AG04449 (cell line): ENCODE data around the gene PRKCH.
A peak's percentile ranks its signal among the peaks of the same experiment; 100 is the strongest.

Source experiments
- CTCF ChIA-PET: fragments of 350-600 bp; formaldehyde crosslinking; extraction: SDS; loops from one replicate; lab custom pipeline; 2021; ENCODE audit warnings: antibody characterized with exemption; lab: Yijun Ruan, JAX
- POLR2A ChIA-PET: fragments of 400-600, 350-600 bp; formaldehyde crosslinking; extraction: SDS; loops from one replicate; lab custom pipeline; 2020; ENCODE audit warnings: antibody characterized with exemption, inconsistent platforms; lab: Yijun Ruan, JAX
- DNase-seq: peaks from one replicate; pipeline ENCODE4 v3.0.0-alpha.2; 2010; ENCODE audit warnings: low read depth, low spot score
- H3K4me3 ChIP-seq: 2 replicates; pipeline ENCODE4 v1.5.1; 2011; ENCODE audit warnings: low read depth, mild to moderate bottlenecking, control low read depth, low read length
- CTCF ChIP-seq: IDR thresholded peaks from one replicate; pipeline ENCODE4 v1.5.1; 2011; ENCODE audit warnings: mild to moderate bottlenecking, moderate library complexity, low read length, control low read depth, inconsistent platforms; ENCODE audit not compliant: insufficient read depth; ENCODE audit errors: missing control alignments

The PRKCH gene

GRCh38 chr14:61321385-61322010 is at the start of gene PRKCH:
PRKCH (plus strand) TSS chr14:61321579; CDS start chr14:61322102, 523 bp downstream.
- no peak for DNase-seq
- TF ChIP-seq CTCF: peak; percentile 2
- ChIA-PET POLR2A (no interaction called here), CTCF (no interaction called here)
- peak within 1 kb of the TSS; percentile 45 for H3K4me3 ChIP-seq

- H3K4me3 ChIP-seq: no peak overlapping the region
- POLR2A ChIA-PET: no interaction called here
- TF ChIP-seq CTCF: no peak
- CTCF ChIA-PET: interaction anchor here (0.7 to 9.1 kb wide), 3 partner anchors 9 to 654 kb away, joined by 3 to 90 read pairs (median 3); no protein-coding TSS in a partner anchor
- DNase-seq: no peak
These were observed 44.1 kb upstream of the PRKCH start for GRCh38 chr14:61277232-61277631.

GRCh38 chr14:61277784-61278183 is 43.6 kb upstream of the PRKCH start:
- TF ChIP-seq CTCF: no peak
- ChIA-PET POLR2A (no interaction called here), CTCF (interaction anchor here (1.1 to 9.1 kb wide), 3 partner anchors 9 to 654 kb away, joined by 3 to 90 read pairs (median 10); no protein-coding TSS in a partner anchor)
- no peak overlapping the region for H3K4me3 ChIP-seq
- no peak for DNase-seq

- no peak for DNase-seq
- ChIA-PET CTCF (interaction anchor here (0.9 to 9.1 kb wide), 5 partner anchors 9 to 700 kb away, joined by 3 to 90 read pairs (median 6); no protein-coding TSS in a partner anchor), POLR2A (no interaction called here)
- TF ChIP-seq CTCF: no peak
- H3K4me3 ChIP-seq: no peak overlapping the region
These were observed 42.3 kb upstream of the PRKCH start for GRCh38 chr14:61279082-61279481.

- ChIA-PET CTCF (interaction anchor here (0.6 to 9.3 kb wide), 8 partner anchors 8 to 933 kb away, joined by 3 to 97 read pairs (median 5); no protein-coding TSS in a partner anchor), POLR2A (interaction anchor here (1.1 kb wide), 1 partner anchor 1031 kb away, joined by 3 read pairs; the partner anchor contains the start of gene PPM1A)
- TF ChIP-seq CTCF: no peak
- no peak for DNase-seq
- peak overlapping the region; percentile 45 for H3K4me3 ChIP-seq
These were observed 41.3 kb upstream of the PRKCH start for GRCh38 chr14:61280092-61280525.

- peak overlapping the region; percentile 45 for H3K4me3 ChIP-seq
- no peak for DNase-seq
- CTCF ChIA-PET: interaction anchor here (0.8 to 9.3 kb wide), 6 partner anchors 12 to 933 kb away, joined by 3 to 97 read pairs (median 5); no protein-coding TSS in a partner anchor
- TF ChIP-seq CTCF: peak; percentile 45
- POLR2A ChIA-PET: interaction anchor here (0.7 to 1.1 kb wide), 2 partner anchors 1032 to 1097 kb away, joined by 3 read pairs; partner anchors contain the start of gene PPM1A
These were observed 40.7 kb upstream of the PRKCH start for GRCh38 chr14:61280526-61281185.
